MM.1S (cell line): Measurements from ENCODE around the gene PARD3.

Experiments
- DNase-seq: peaks from one replicate; pipeline ENCODE4 v3.0.0-alpha.2; 2015
- H2AFZ ChIP-seq: fragments of 300-600 bp; sonication (generic); 2 replicates; pipeline ENCODE4 v1.6.0; 2016; ENCODE audit warnings: antibody characterized with exemption, low read length
- H3F3A ChIP-seq: fragments of 300-600 bp; sonication (generic); 2 replicates; pipeline ENCODE4 v1.6.1; 2016; ENCODE audit warnings: mild to moderate bottlenecking, antibody characterized with exemption, low read length, moderate library complexity, mixed read lengths; ENCODE audit not compliant: insufficient read depth
- H3K27ac ChIP-seq: fragments of 300-600 bp; sonication (generic); 2 replicates; pipeline ENCODE4 v1.5.1; 2016; ENCODE audit warnings: mild to moderate bottlenecking, low read length
- H3K27me3 ChIP-seq: fragments of 300-600 bp; sonication (generic); replicated peaks from 2 replicates; pipeline ENCODE4 v1.6.0; 2016; ENCODE audit warnings: low read length; ENCODE audit not compliant: insufficient read depth
- H3K36me3 ChIP-seq: fragments of 300-600 bp; sonication (generic); replicated peaks from 2 replicates; pipeline ENCODE4 v1.6.1; 2016; ENCODE audit warnings: mild to moderate bottlenecking, low read length, mixed read lengths; ENCODE audit not compliant: insufficient read depth
- H3K4me1 ChIP-seq: fragments of 300-600 bp; sonication (generic); 2 replicates; pipeline ENCODE4 v1.6.1; 2016; ENCODE audit warnings: low read length, mixed read lengths
- H3K4me2 ChIP-seq: fragments of 300-600 bp; sonication (generic); 2 replicates; pipeline ENCODE4 v1.6.0; 2016; ENCODE audit warnings: low read depth, low read length
- H3K4me3 ChIP-seq: fragments of 300-600 bp; sonication (generic); 2 replicates; pipeline ENCODE4 v1.5.1; 2016; ENCODE audit warnings: low read length, mixed read lengths
- H3K79me2 ChIP-seq: fragments of 300-600 bp; sonication (generic); 2 replicates; pipeline ENCODE4 v1.6.1; 2016; ENCODE audit warnings: mixed run types, low read length, mixed read lengths
- H3K9ac ChIP-seq: fragments of 300-600 bp; sonication (generic); 2 replicates; pipeline ENCODE4 v1.6.1; 2016; ENCODE audit warnings: low read length, mixed read lengths
- H3K9me2 ChIP-seq: fragments of 300-600 bp; sonication (generic); replicated peaks from 2 replicates; pipeline ENCODE4 v1.6.1; 2016; ENCODE audit warnings: mild to moderate bottlenecking, low read length, mixed read lengths; ENCODE audit not compliant: insufficient read depth
- H3K9me3 ChIP-seq: fragments of 300-600 bp; sonication (generic); replicated peaks from 2 replicates; pipeline ENCODE4 v1.6.1; 2016; ENCODE audit warnings: mild to moderate bottlenecking, low read length, mixed read lengths; ENCODE audit not compliant: insufficient read depth
- H4K20me1 ChIP-seq: fragments of 300-600 bp; sonication (generic); 2 replicates; pipeline ENCODE4 v1.6.1; 2016; ENCODE audit warnings: mild to moderate bottlenecking, low read length, moderate library complexity, mixed read lengths; ENCODE audit not compliant: insufficient read depth
- CTCF ChIP-seq: fragments of 300-600 bp; sonication (generic); IDR thresholded peaks from 2 replicates; pipeline ENCODE4 v1.5.1; 2016; ENCODE audit warnings: antibody characterized with exemption, low read length, mixed read lengths
- EZH2 ChIP-seq: fragments of 300-600 bp; sonication (generic); optimal IDR thresholded peaks from 2 replicates; pipeline ENCODE3; 2017; ENCODE audit warnings: low read depth, mild to moderate bottlenecking, antibody characterized with exemption, low read length, mixed read lengths
- EZH2phosphoT487 ChIP-seq: fragments of 300-600 bp; sonication (generic); IDR thresholded peaks from 2 replicates; pipeline ENCODE4 v1.6.1; 2018; ENCODE audit warnings: antibody characterized with exemption, low read length

Gene PARD3

GRCh38 chr10:34203966-34204630, 611.0 kb downstream of the PARD3 start:
- Histone ChIP-seq H3K79me2 (no peaks in the 10 kb centered on the region), H3K27ac (peak overlapping the region; percentile 87; the same call in 1 of the 2 replicates), H3K9ac (no peak overlapping the region), H2AFZ (no peak overlapping the region), H4K20me1 (no peaks in the 10 kb centered on the region), H3K9me3 (no peaks in the 10 kb centered on the region), H3K4me2 (no peak overlapping the region), H3K4me3 (no peak overlapping the region), H3F3A (peaks cover 18% of the 10 kb centered on the region), H3K4me1 (peaks cover 30% of the 10 kb centered on the region), H3K9me2 (no peaks in the 10 kb centered on the region), H3K36me3 (no peaks in the 10 kb centered on the region), H3K27me3 (no peaks in the 10 kb centered on the region)
- no peak for DNase-seq
- TF ChIP-seq EZH2phosphoT487 = no peak
- no peak for TF ChIP-seq CTCF
- TF ChIP-seq EZH2 = no peak

GRCh38 chr10:34200355-34200901, 614.7 kb downstream of the PARD3 start:
- H3K4me3 ChIP-seq = no peak overlapping the region
- H3F3A ChIP-seq = peaks cover 7% of the 10 kb centered on the region
- no peak for DNase-seq
- H3K4me2 ChIP-seq = no peak overlapping the region
- H3K79me2 ChIP-seq = no peaks in the 10 kb centered on the region
- H2AFZ ChIP-seq = no peak overlapping the region
- no peak overlapping the region for H3K9ac ChIP-seq
- no peaks in the 10 kb centered on the region for H3K9me2 ChIP-seq
- TF ChIP-seq CTCF (no peak), EZH2 (no peak), EZH2phosphoT487 (no peak)
- H3K9me3 ChIP-seq = no peaks in the 10 kb centered on the region
- H4K20me1 ChIP-seq = no peaks in the 10 kb centered on the region
- no peaks in the 10 kb centered on the region for H3K36me3 ChIP-seq
- H3K27me3 ChIP-seq = no peaks in the 10 kb centered on the region
- H3K4me1 ChIP-seq = peaks cover 12% of the 10 kb centered on the region
- no peak overlapping the region for H3K27ac ChIP-seq

- DNase-seq = no peak
- no peak overlapping the region for H3K9ac ChIP-seq
- H3K4me2 ChIP-seq = no peak overlapping the region
- no peak overlapping the region for H2AFZ ChIP-seq
- no peaks in the 10 kb centered on the region for H3K4me1 ChIP-seq
- no peaks in the 10 kb centered on the region for H3K9me2 ChIP-seq
- no peaks in the 10 kb centered on the region for H4K20me1 ChIP-seq
- no peak overlapping the region for H3K4me3 ChIP-seq
- H3F3A ChIP-seq = no peaks in the 10 kb centered on the region
- H3K27ac ChIP-seq = no peak overlapping the region
- no peaks in the 10 kb centered on the region for H3K36me3 ChIP-seq
- H3K79me2 ChIP-seq = no peaks in the 10 kb centered on the region
- TF ChIP-seq EZH2phosphoT487 (no peak), CTCF (no peak), EZH2 (no peak)
- H3K9me3 ChIP-seq = no peaks in the 10 kb centered on the region
- H3K27me3 ChIP-seq = no peaks in the 10 kb centered on the region
Observed at GRCh38 chr10:34198953-34199352, 616.1 kb downstream of the PARD3 start.
